GM19099 (cell line): ENCODE data around the gene KCP.

Experiments used
- POLR2A ChIP-seq: IDR thresholded peaks from 3 replicates; pipeline ENCODE4 v1.6.1; 2011; ENCODE audit warnings: low read depth; ENCODE audit not compliant: insufficient read length; ENCODE audit errors: extremely low read depth

The KCP gene

DNA sequence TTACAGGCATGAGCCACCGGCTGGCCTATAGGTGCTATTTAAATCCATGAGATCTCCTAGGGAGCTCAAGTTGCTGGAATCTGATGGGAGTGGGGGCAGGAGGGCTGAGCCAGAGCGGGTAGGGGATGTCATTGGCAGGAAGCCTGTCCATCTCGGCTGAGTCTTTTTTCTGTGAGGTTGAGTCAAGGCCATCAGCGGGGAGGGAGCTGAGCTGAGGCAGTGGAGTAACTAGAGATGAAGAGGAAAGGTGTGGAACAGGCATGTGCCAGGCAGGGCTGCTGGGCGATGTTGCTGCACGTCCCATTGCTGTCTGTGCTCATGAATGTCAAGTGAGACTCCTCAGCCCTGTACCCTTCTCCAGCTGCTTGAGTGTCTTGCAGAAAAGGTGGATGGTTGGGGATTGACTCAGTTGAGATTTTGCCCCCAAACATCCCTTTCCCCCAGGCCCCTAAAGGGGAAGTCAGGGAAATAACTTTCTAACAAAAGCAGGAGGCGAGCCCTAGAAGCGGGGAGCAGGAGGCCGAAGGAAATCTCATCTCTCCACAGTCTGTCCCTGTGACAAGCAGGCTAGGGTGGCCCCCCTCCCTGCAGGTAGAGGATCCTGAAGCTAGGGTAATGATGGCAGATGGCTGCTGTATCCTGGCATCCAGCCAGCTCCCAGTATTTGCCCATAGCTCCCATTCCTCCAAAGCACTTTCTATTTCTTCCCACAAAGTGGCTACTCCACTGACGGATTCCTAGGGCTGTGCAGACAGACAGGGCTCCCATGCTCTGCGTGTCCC lies 42.5 kb downstream of the KCP start:
- TF ChIP-seq POLR2A = no peak

DNA sequence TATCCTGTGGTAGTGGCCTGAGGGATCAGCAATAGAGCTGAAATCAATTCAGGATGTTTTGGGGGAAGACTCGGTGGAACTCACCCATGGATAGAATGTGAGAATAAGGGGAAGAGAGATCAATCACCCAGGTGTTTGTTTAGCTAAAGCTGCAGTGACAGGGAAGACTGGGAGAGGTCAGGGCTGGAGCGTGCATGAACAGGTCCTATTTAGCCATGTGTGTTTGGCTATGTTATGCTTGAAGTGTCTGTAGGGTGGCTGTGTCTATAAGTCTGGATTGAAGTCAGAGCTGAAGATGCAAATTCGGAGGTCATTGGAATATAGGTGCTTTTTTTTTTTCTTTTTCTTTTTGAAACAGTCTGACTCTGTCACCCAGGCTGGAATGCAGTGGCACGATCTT lies 43.3 kb downstream of the KCP start:
- no peak for TF ChIP-seq POLR2A

DNA sequence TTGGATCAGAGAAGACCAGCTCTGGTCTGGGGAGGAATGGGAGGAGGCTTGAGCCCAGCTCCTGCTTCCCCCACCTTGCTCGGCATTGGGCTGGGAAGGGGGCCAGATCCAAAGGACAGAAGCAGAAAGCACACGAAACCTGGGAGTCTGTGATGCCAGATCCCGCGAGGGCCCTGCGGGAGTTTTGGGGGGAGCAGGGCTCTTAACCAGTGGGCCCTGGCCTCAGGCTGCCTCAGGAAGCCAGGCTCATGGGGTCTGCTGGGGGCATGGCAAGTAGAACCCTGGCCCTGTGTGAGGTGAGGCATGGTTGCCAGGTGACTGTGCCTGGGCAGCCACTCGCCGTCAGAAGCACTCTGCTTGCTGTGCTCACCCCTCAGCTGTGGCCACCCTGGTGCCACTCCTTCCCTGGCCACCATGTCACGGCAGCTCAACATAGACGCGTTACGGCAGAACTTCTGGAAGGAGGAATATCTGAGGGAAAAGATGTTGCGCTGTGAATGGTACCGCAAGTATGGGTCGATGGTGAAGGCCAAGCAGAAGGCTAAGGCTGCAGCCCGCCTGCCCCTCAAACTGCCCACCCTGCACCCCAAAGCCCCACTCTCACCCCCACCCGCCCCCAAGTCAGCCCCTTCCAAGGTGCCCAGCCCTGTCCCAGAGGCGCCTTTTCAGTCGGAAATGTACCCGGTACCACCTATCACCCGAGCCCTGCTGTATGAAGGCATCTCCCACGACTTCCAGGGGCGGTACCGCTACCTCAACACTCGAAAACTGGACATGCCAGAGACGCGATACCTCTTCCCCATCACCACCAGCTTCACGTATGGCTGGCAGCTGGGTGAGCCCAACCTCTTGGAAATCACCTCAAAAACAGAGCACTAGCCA lies 44.3 kb downstream of the KCP start:
- TF ChIP-seq POLR2A = no peak

- TF ChIP-seq POLR2A = no peak
These were observed 45.2 kb downstream of the KCP start for GRCh38 chr7:128865303-128865702.

DNA sequence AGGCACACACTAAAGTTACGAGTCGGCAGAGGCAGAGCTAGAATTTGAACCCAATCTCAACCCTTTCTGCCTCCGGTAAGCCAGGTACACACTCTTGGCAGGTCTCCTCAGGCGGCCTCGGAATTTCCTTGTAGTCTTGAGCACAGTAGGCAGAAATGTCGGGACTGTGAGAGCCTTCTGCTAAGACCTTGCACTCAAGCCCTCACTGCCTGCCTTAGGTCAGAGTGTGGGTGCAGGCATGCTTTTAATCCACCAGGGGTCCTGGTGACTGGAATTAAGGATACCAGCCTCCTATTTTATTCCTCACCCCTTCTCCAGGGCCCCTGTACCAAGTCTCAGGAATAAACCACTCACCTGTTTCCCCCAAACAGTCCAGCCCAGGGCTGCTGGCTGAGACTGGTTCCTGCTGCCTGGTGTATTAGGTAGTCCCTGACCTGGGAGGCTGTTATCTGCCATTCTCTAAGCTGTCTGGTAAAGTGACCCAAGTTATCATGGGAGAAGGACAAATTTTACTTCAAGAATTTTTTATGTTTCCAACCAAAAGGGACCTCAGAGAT lies 47.0 kb downstream of the KCP start:
- no peak for TF ChIP-seq POLR2A

DNA sequence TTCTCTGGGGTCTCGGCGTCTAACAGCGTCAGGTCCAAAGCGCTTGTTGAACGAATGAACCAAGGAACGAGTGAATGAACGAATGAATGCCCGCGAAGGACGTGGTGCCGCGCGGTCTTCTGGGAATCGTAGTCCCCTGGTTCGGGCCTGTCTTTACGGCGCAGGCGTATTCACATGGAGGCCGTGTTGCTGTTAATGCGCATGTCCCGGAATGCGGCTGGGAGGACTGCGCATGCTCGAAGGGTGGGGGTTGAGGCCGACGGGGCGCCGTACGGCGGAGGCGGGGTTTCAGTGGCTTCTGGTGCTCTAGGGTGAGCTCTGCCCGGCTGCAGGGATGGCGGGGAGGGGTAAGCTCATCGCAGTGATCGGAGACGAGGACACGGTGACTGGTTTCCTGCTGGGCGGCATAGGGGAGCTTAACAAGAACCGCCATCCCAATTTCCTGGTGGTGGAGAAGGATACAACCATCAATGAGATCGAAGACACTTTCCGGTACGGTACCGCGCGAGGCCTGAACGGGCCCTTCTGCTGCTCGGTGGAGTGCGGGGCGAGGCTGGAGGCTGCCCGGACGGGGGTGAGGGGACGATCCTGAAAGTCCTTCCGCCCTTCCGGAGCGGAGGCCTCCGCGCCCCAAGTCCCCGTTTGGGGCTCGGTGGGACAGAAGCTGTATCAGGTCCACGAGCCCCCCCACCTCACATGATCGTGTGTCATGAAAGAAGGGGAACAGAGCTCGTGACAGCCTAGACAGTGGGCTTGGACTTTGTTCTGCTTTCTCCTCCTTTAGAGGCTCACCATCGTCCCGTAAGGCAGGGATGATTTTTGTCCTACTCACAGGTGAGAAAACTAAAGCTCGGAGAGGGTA lies 47.7 kb downstream of the KCP start, which contains the start of gene ATP6V1F:
Gene ATP6V1F (plus strand): TSS at position 286 of the 862 bp plus-strand sequence. CDS start 49 bp downstream, at position 335.
- TF ChIP-seq POLR2A = peak; percentile 82

GRCh38 chr7:128861957-128862570 lies 48.4 kb downstream of the KCP start:
- TF ChIP-seq POLR2A = no peak

DNA sequence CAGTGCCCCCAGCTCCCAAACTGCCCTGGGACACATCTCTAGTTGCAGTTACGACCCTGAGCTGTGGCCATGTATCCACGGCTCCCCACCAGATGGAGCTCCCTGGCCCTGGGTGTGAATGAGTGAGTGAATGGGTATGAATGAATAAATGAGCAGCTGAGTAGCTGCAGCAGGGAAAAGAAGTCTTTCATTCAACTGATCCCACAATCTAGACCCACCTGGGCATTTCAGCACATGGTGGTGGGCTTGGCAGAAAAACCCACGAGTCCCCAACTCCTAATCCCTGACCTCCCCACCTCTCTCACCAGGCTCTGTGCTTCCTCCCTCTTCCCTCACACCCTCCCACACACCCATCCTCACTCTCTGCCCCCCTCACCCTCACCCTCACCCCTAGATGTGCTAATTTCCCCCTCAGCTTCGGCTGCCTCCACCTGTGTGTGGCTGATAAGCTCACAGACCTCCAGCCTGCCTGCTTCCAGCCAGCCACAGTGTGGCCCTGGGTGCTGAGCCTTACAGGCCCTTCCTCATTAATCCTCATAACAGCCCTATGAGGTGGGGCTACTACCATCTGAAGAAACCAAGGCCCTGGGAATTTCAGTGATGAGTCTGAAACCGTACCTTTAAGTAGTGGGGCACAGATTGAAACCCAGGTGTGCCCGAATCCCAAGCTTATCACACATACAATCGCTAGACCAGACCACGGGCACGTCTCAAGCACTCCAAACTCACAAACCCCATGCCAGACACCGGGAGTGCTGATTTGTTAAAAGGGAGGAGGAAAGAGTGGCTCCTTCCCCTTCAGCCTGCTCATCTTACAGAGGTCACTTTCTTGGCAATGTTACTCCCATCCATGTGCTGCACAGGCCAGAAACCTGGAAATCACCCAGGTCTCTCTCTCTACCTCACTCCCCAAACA lies 50.1 kb downstream of the KCP start:
- no peak for TF ChIP-seq POLR2A

- no peak for TF ChIP-seq POLR2A
These were observed 51.0 kb downstream of the KCP start for GRCh38 chr7:128859232-128860157.

- TF ChIP-seq POLR2A = no peak
These were observed 51.9 kb downstream of the KCP start for GRCh38 chr7:128858380-128859231.

DNA sequence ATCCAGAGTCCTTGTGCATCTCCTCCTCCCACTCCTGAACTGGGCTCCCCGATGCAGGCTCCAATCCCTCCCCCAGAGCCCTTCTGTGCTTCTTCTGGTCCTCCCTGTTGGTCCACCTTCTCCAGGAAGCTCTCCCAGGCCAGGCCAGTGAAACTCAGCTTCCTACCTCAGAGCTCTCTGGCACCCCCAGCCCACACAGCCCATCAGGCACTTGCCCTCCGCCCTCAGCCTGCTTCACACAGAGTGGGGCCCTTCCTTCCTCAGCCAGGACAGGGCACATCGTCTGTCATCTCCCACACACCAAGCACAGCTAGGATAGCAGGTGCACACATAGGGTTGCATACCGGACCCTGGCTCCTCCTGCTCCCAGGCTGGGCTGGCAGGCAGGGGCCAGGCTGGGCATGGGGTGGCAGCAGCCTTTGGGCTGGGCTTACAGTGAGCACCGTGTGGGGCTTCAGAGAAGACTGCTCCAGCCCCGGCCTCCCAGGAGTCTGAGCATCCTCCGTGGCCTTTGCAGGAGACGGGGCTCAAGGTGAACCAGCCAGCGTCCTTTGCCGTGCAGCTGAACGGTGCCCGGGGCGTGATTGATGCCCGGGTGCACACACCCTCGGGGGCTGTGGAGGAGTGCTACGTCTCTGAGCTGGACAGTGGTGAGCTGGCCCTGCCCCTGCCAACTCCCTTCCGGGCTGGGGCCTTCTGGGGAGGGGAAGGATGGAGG lies 54.3 kb downstream of the KCP start:
- TF ChIP-seq POLR2A = no peak
